Caco-2 (cell line): ENCODE measurements around the gene TSTD2. TPM values are rescaled to one million over a fixed set of nuclear protein-coding genes. Genes with fewer than 3 reads are reported as not detected.

Experiments
- BruUV-seq: library from RNA; stranded (reverse); fragments of 400-500 nt; replicated peaks from 2 replicates; lab custom pipeline; 2021; lab: Mats Ljungman, UMichigan
- CTCF ChIA-PET: fragments of 300-600 bp; sonication (Branson Sonifier 250); formaldehyde crosslinking; loops from one replicate; lab custom pipeline; 2022; ENCODE audit warnings: antibody characterized with exemption; lab: Charles Lee
- POLR2A ChIA-PET: fragments of 300-600 bp; sonication (Branson Sonifier 250); formaldehyde crosslinking; loops from one replicate; lab custom pipeline; 2022; ENCODE audit warnings: antibody characterized with exemption; lab: Charles Lee
- DNase-seq, 2 experiments: peaks; one replicate each; pipeline versions ENCODE4 v3.0.0 to v3.0.0-alpha.2; 2020 to 2022
- H3K27me3 ChIP-seq: replicated peaks from 2 replicates; pipeline ENCODE4 v1.6.0; 2011; ENCODE audit warnings: low read length; ENCODE audit not compliant: control insufficient read depth, insufficient read depth
- H3K36me3 ChIP-seq: 2 replicates; pipeline ENCODE4 v1.5.1; 2011; ENCODE audit warnings: low read length; ENCODE audit not compliant: control insufficient read depth, insufficient read depth
- H3K4me1 ChIP-seq: fragments of 250-450 bp; sonication (Bioruptor Pico); 2 replicates; pipeline ENCODE4 v1.5.1; 2020; ENCODE audit warnings: mild to moderate bottlenecking
- H3K4me3 ChIP-seq: 2 replicates; pipeline ENCODE4 v1.5.1; 2011; ENCODE audit warnings: low read depth, mild to moderate bottlenecking, control low read depth, low read length
- H3K9me3 ChIP-seq: fragments of 250-450 bp; sonication (Bioruptor Pico); 2 replicates; pipeline ENCODE4 v1.5.1; 2020; ENCODE audit warnings: mild to moderate bottlenecking, moderate library complexity
- H3K27ac Mint-ChIP-seq: one replicate; pipeline ENCODE4 v1.8.0; 2022; ENCODE audit warnings: mixed read lengths; ENCODE audit not compliant: unreplicated experiment
- H3K27me3 Mint-ChIP-seq: one replicate; pipeline ENCODE4 v1.8.0; 2022; ENCODE audit warnings: mixed read lengths; ENCODE audit not compliant: insufficient read depth, unreplicated experiment
- H3K36me3 Mint-ChIP-seq: one replicate; pipeline ENCODE4 v1.8.0; 2022; ENCODE audit warnings: mild to moderate bottlenecking, mixed read lengths; ENCODE audit not compliant: insufficient read depth, unreplicated experiment
- H3K4me1 Mint-ChIP-seq: one replicate; pipeline ENCODE4 v1.8.0; 2022; ENCODE audit warnings: low read depth, mixed read lengths; ENCODE audit not compliant: unreplicated experiment
- H3K4me3 Mint-ChIP-seq: one replicate; pipeline ENCODE4 v1.8.0; 2022; ENCODE audit warnings: mild to moderate bottlenecking, moderate library complexity, mixed read lengths; ENCODE audit not compliant: unreplicated experiment
- H3K9me3 Mint-ChIP-seq: one replicate; pipeline ENCODE4 v1.8.0; 2022; ENCODE audit warnings: mixed read lengths; ENCODE audit not compliant: unreplicated experiment
- CTCF ChIP-seq, 2 experiments: fragments of 200-600 bp in 1 of 2; IDR thresholded peaks; 1 replicate in 1 of 2; 2 replicates in 1 of 2; pipeline versions ENCODE4 v1.5.1 to v1.8.0; 2011 to 2022; ENCODE audit warnings: antibody characterized with exemption in 1 of 2, control low read depth in 1 of 2, inconsistent platforms in 1 of 2, low read depth in 1 of 2, low read length in 1 of 2, mild to moderate bottlenecking in 1 of 2, moderate library complexity in 1 of 2; ENCODE audit not compliant: insufficient read depth in 1 of 2, severe bottlenecking in 1 of 2, unreplicated experiment in 1 of 2
- intact Hi-C: fragments of 100-400 bp; cut with micrococcal nuclease; formaldehyde crosslinking; loops from one replicate; pipeline ENCODE4 v1.10.0; 2022; ENCODE audit not compliant: unreplicated experiment
- total RNA-seq: library from RNA; stranded (reverse); gene quantifications from 2 replicates; pipeline ENCODE4 v1.2.3, GENCODE V29; 2022

The TSTD2 gene
- total RNA-seq, 1 experiment from 2014 or later, result 20.7 TPM

- no peaks in the 10 kb centered on the region for H3K9me3 ChIP-seq
- no peak overlapping the region for H3K27ac Mint-ChIP-seq
- POLR2A ChIA-PET, result no interaction called here
- DNase-seq, result no peak
- no peaks in the 10 kb centered on the region for H3K4me1 Mint-ChIP-seq
- CTCF ChIA-PET, result no interaction called here
- H3K4me1 ChIP-seq, result no peaks in the 10 kb centered on the region
- BruUV-seq, result no TSS peak
- H3K27me3 Mint-ChIP-seq, result no peaks in the 10 kb centered on the region
- no peak for TF ChIP-seq CTCF (IDR thresholded peaks at IDR 0.05; ENCODE audit: insufficient read depth in 1 of 2, low read depth in 1 of 2, low read length in 1 of 2, severe bottlenecking in 1 of 2, unreplicated experiment in 1 of 2)
- H3K4me3 ChIP-seq, result no peak overlapping the region
- intact Hi-C loops, result no loop called here
- H3K36me3 Mint-ChIP-seq, result no peaks in the 10 kb centered on the region
- H3K4me3 Mint-ChIP-seq, result no peak overlapping the region
- H3K9me3 Mint-ChIP-seq, result no peaks in the 10 kb centered on the region
- H3K36me3 ChIP-seq, result no peaks in the 10 kb centered on the region
- no peaks in the 10 kb centered on the region for H3K27me3 ChIP-seq
These were observed 53.3 kb downstream of the TSTD2 start for GRCh38 chr9:97579914-97580313.

GRCh38 chr9:97578846-97579245, 54.3 kb downstream of the TSTD2 start:
- H3K4me3 Mint-ChIP-seq, result no peak overlapping the region
- no peaks in the 10 kb centered on the region for H3K27me3 Mint-ChIP-seq
- no peaks in the 10 kb centered on the region for H3K36me3 Mint-ChIP-seq
- H3K4me1 Mint-ChIP-seq, result no peaks in the 10 kb centered on the region
- DNase-seq, result no peak
- H3K4me1 ChIP-seq, result no peaks in the 10 kb centered on the region
- H3K9me3 ChIP-seq, result no peaks in the 10 kb centered on the region
- H3K27me3 ChIP-seq, result no peaks in the 10 kb centered on the region
- intact Hi-C loops, result no loop called here
- no peak for TF ChIP-seq CTCF (IDR thresholded peaks at IDR 0.05; ENCODE audit: insufficient read depth in 1 of 2, low read depth in 1 of 2, low read length in 1 of 2, severe bottlenecking in 1 of 2, unreplicated experiment in 1 of 2)
- BruUV-seq, result no TSS peak
- H3K4me3 ChIP-seq, result no peak overlapping the region
- H3K36me3 ChIP-seq, result no peaks in the 10 kb centered on the region
- H3K27ac Mint-ChIP-seq, result no peak overlapping the region
- CTCF ChIA-PET, result no interaction called here
- H3K9me3 Mint-ChIP-seq, result no peaks in the 10 kb centered on the region
- POLR2A ChIA-PET, result no interaction called here

- H3K36me3 ChIP-seq, result no peaks in the 10 kb centered on the region
- CTCF ChIA-PET, result no interaction called here
- H3K4me3 ChIP-seq, result no peak overlapping the region
- no TSS peak for BruUV-seq
- no peaks in the 10 kb centered on the region for H3K36me3 Mint-ChIP-seq
- no peaks in the 10 kb centered on the region for H3K9me3 Mint-ChIP-seq
- no peak for DNase-seq
- no peaks in the 10 kb centered on the region for H3K4me1 Mint-ChIP-seq
- H3K4me3 Mint-ChIP-seq, result no peak overlapping the region
- no peak for TF ChIP-seq CTCF (IDR thresholded peaks at IDR 0.05; ENCODE audit: insufficient read depth in 1 of 2, low read depth in 1 of 2, low read length in 1 of 2, severe bottlenecking in 1 of 2, unreplicated experiment in 1 of 2)
- POLR2A ChIA-PET, result no interaction called here
- no peaks in the 10 kb centered on the region for H3K27me3 ChIP-seq
- H3K9me3 ChIP-seq, result no peaks in the 10 kb centered on the region
- H3K27ac Mint-ChIP-seq, result no peak overlapping the region
- no peaks in the 10 kb centered on the region for H3K27me3 Mint-ChIP-seq
- intact Hi-C loops, result no loop called here
- no peaks in the 10 kb centered on the region for H3K4me1 ChIP-seq
These were observed 56.1 kb downstream of the TSTD2 start for GRCh38 chr9:97577051-97577450.
